Measurements from ENCODE around the gene LRRC28.
A peak's percentile ranks its signal among the peaks of the same experiment; 100 is the strongest.

Gene LRRC28

GRCh38 chr15:99403597-99403996 lies 152.3 kb downstream of the LRRC28 start:
- DNase-seq: no peak

- no peak for DNase-seq
Observed at GRCh38 chr15:99404454-99404853, 153.2 kb downstream of the LRRC28 start.

GRCh38 chr15:99406120-99406519 lies 154.8 kb downstream of the LRRC28 start:
- no peak for DNase-seq

- no peak for DNase-seq
Observed at GRCh38 chr15:99406716-99407487, 155.6 kb downstream of the LRRC28 start.

- DNase-seq: no peak
Observed at GRCh38 chr15:99407716-99408115, 156.4 kb downstream of the LRRC28 start.

- no peak for DNase-seq
Observed at GRCh38 chr15:99408236-99409096, 157.2 kb downstream of the LRRC28 start.

- DNase-seq: peak; percentile 45
Observed at GRCh38 chr15:99409097-99409473, 157.8 kb downstream of the LRRC28 start.

GRCh38 chr15:99409560-99409959 lies 158.3 kb downstream of the LRRC28 start:
- DNase-seq: no peak

- no peak for DNase-seq
Observed at GRCh38 chr15:99410477-99410876, 159.2 kb downstream of the LRRC28 start.

- no peak for DNase-seq
Observed at GRCh38 chr15:99411234-99411633, 160.0 kb downstream of the LRRC28 start.

GRCh38 chr15:99412082-99412481 lies 160.8 kb downstream of the LRRC28 start:
- no peak for DNase-seq

- no peak for DNase-seq
Observed at GRCh38 chr15:99412626-99413025, 161.3 kb downstream of the LRRC28 start.

- no peak for DNase-seq
Observed at GRCh38 chr15:99413955-99414754, 162.9 kb downstream of the LRRC28 start.

- DNase-seq: no peak
Observed at GRCh38 chr15:99414755-99415731, 163.8 kb downstream of the LRRC28 start.

- no peak for DNase-seq
Observed at GRCh38 chr15:99416191-99417188, 165.2 kb downstream of the LRRC28 start.

- no peak for DNase-seq
Observed at GRCh38 chr15:99421172-99421656, 169.9 kb downstream of the LRRC28 start.

GRCh38 chr15:99421758-99422157 lies 170.5 kb downstream of the LRRC28 start:
- no peak for DNase-seq

GRCh38 chr15:99423186-99424130 lies 172.2 kb downstream of the LRRC28 start:
- no peak for DNase-seq

GRCh38 chr15:99424131-99424571 lies 172.9 kb downstream of the LRRC28 start:
- no peak for DNase-seq

Measured in RPMI8226 (cell line).